B cell (primary cell): Measurements from ENCODE around the gene GPBP1. TPM values are rescaled to one million over a fixed set of nuclear protein-coding genes. Genes with fewer than 3 reads are reported as not detected.
A peak's percentile ranks its signal among the peaks of the same experiment; 100 is the strongest.

Experiments
- ATAC-seq: fragments of 200-7000 bp; cut with Tn5 transposase; one replicate; pipeline ENCODE4 v1.10.0; 2021; ENCODE audit warnings: low read depth, mild to moderate bottlenecking, moderate number of reproducible peaks, moderate library complexity
- CTCF ChIA-PET: fragments of 350-600 bp; sonication (Branson Sonifier 250); formaldehyde crosslinking; loops from one replicate; lab custom pipeline; 2021; ENCODE audit warnings: antibody characterized with exemption, inconsistent platforms; lab: Charles Lee
- POLR2A ChIA-PET: fragments of 350-600 bp; sonication (Branson Sonifier 250); formaldehyde crosslinking; loops from one replicate; lab custom pipeline; 2021; ENCODE audit warnings: antibody characterized with exemption; lab: Charles Lee
- DNase-seq: peaks from one replicate; pipeline ENCODE4 v3.0.0; 2013
- H2AFZ ChIP-seq: 2 replicates; pipeline ENCODE4 v1.6.1; 2012; ENCODE audit warnings: mild to moderate bottlenecking, low read depth, low read length; ENCODE audit not compliant: insufficient read depth, poor library complexity, severe bottlenecking
- H3K27ac ChIP-seq, 2 donors: 1 replicate in 1 of 2; 2 replicates in 1 of 2; pipeline ENCODE4 v1.5.1; 2012 to 2013; ENCODE audit warnings: low read length in 2 of 2, mild to moderate bottlenecking in 2 of 2, moderate library complexity in 1 of 2
- H3K27me3 ChIP-seq, 4 experiments: fragments of 200-600 bp in 1 of 4; sonication (generic) in 1 of 4; replicated peaks in 1 of 4; 1 replicate in 2 of 4; 2 replicates in 2 of 4; pipeline versions ENCODE4 v1.6.1 to v1.7.0; 2013 to 2016; ENCODE audit warnings: low read length in 3 of 4, mild to moderate bottlenecking in 2 of 4, mixed read lengths in 1 of 4, moderate library complexity in 1 of 4; ENCODE audit not compliant: insufficient read depth in 4 of 4, control insufficient read depth in 3 of 4; ENCODE audit errors: control extremely low read depth in 1 of 4
- H3K36me3 ChIP-seq, 2 experiments: replicated peaks in 1 of 2; 1 replicate in 1 of 2; 2 replicates in 1 of 2; pipeline versions ENCODE4 v1.6.1 to v1.7.1; 2013; ENCODE audit warnings: low read length in 1 of 2; ENCODE audit not compliant: insufficient read depth in 2 of 2, control insufficient read depth in 1 of 2; ENCODE audit errors: control extremely low read depth in 1 of 2, extremely low read depth in 1 of 2
- H3K4me1 ChIP-seq, 2 donors: fragments of 200-600 bp in 1 of 2; sonication (generic) in 1 of 2; 1 replicate in 1 of 2; 2 replicates in 1 of 2; pipeline versions ENCODE4 v1.5.1 to v1.6.1; 2013 to 2017; ENCODE audit warnings: low read length in 2 of 2; ENCODE audit not compliant: control insufficient read depth in 2 of 2, insufficient read depth in 2 of 2
- H3K4me2 ChIP-seq: replicated peaks from 2 replicates; pipeline ENCODE3; 2012; ENCODE audit warnings: mild to moderate bottlenecking, low read depth, low read length; ENCODE audit not compliant: poor library complexity, severe bottlenecking
- H3K4me3 ChIP-seq, 5 experiments: fragments of 200-600 bp in 1 of 5; sonication (generic) in 1 of 5; 1 replicate in 3 of 5; 2 replicates in 2 of 5; pipeline versions ENCODE4 v1.5.1 to v1.7.0; 2011 to 2016; ENCODE audit warnings: low read length in 4 of 5, mild to moderate bottlenecking in 4 of 5, low read depth in 2 of 5, control low read depth in 1 of 5, moderate library complexity in 1 of 5; ENCODE audit not compliant: insufficient read depth in 1 of 5; ENCODE audit errors: control extremely low read depth in 1 of 5, extremely low read depth in 1 of 5
- H3K79me2 ChIP-seq: fragments of 200-600 bp; sonication (generic); one replicate; pipeline ENCODE4 v1.6.0; 2016; ENCODE audit warnings: low read length; ENCODE audit not compliant: control insufficient read depth, insufficient read depth
- H3K9ac ChIP-seq: fragments of 200-600 bp; sonication (generic); 2 replicates; pipeline ENCODE4 v1.6.1; 2017; ENCODE audit warnings: mild to moderate bottlenecking, low read length, moderate library complexity
- H3K9me3 ChIP-seq, 3 donors: one replicate each; pipeline versions ENCODE4 v1.6.1 to v1.7.1; 2013; ENCODE audit warnings: low read length in 2 of 3; ENCODE audit not compliant: control insufficient read depth in 2 of 3, insufficient read depth in 1 of 3; ENCODE audit errors: control extremely low read depth in 1 of 3
- H4K20me1 ChIP-seq: 2 replicates; pipeline ENCODE4 v1.6.0; 2012; ENCODE audit warnings: mild to moderate bottlenecking, low read length; ENCODE audit not compliant: insufficient read depth, control insufficient read depth, poor library complexity, severe bottlenecking
- H3K27ac Mint-ChIP-seq: one replicate; pipeline ENCODE4 v1.8.0; 2021; ENCODE audit warnings: mixed read lengths
- H3K27me3 Mint-ChIP-seq: one replicate; pipeline ENCODE4 v1.8.0; 2021; ENCODE audit warnings: mixed read lengths
- H3K4me1 Mint-ChIP-seq: one replicate; pipeline ENCODE4 v1.8.0; 2021; ENCODE audit warnings: mixed read lengths
- H3K4me3 Mint-ChIP-seq: one replicate; pipeline ENCODE4 v1.8.0; 2021; ENCODE audit warnings: mixed read lengths
- H3K9me3 Mint-ChIP-seq: one replicate; pipeline ENCODE4 v1.8.0; 2022; ENCODE audit warnings: mixed read lengths; ENCODE audit not compliant: insufficient read depth
- EZH2 ChIP-seq: IDR thresholded peaks from 2 replicates; pipeline ENCODE4 v1.6.1; 2012; ENCODE audit warnings: borderline replicate concordance, low read depth, mild to moderate bottlenecking, moderate library complexity, low read length; ENCODE audit not compliant: insufficient read depth, poor library complexity, severe bottlenecking
- WGBS: methylation state at CpG from one replicate; pipeline ENCODE4 v1.1.5; 2013; ENCODE audit warnings: missing lambda C conversion rate; ENCODE audit not compliant: insufficient coverage; 5-methylcytosine and 5-hydroxymethylcytosine counted together
- intact Hi-C: fragments of 100-400 bp; cut with micrococcal nuclease; formaldehyde crosslinking; loops from one replicate; pipeline ENCODE4 v1.10.0; 2022
- polyA plus RNA-seq: library from polyadenylated mRNA; depleted of rRNA; stranded (reverse); fragments of >200 nt; gene quantifications from 2 replicates; pipeline ENCODE4 v1.2.3, GENCODE V29; 2012
- total RNA-seq, 2 donors: library from RNA; stranded (reverse); fragments of 120-200 nt in 1 of 2; gene quantifications; 1 replicate in 1 of 2; 2 replicates in 1 of 2; pipeline versions ENCODE4 v1.2.3 to v1.2.4, GENCODE V29; 2013 to 2022
- TF ChIP-seq, protein P1 (sequence below): fragments of 200-600 bp; IDR thresholded peaks from one replicate; pipeline ENCODE4 v1.8.0; 2022; ENCODE audit warnings: antibody characterized with exemption, mild to moderate bottlenecking

GPBP1 gene
- total and polyA plus RNA-seq, 2 donors (not counting 1 experiment from before 2014, with no cell fraction given): 30.9 to 152 TPM

DNA sequence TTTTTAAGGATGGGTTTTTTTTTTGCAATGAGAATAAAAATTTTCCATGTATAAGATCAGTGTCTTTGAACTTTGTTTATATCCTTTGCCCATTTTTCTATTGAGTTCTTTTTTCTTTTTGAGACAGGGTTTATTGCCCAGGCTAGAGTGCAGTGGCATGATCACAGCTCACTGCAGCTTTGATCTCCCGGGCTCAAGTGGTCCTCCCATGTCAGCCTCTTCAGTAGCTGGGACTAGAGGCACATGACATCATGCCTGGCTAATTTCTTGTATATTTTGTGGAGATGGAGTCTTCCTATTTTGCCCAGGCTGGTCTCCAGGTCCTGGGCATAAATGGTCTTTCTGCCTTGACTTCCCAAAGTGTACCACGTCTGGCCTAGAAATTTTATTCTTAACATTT, 21.2 kb downstream of the GPBP1 start:
- Mint-ChIP-seq H3K4me3 (no peak overlapping the region), H3K27ac (no peak overlapping the region), H3K9me3 (no peaks in the 10 kb centered on the region), H3K27me3 (no peaks in the 10 kb centered on the region), H3K4me1 (peaks cover 50% of the 10 kb centered on the region)
- no peaks in the 10 kb centered on the region for H3K9me3 ChIP-seq
- H3K4me1 ChIP-seq: peaks cover 12 to 13% of the 10 kb centered on the region in 2 donors
- no peak overlapping the region for H3K27ac ChIP-seq
- POLR2A ChIA-PET: no interaction called here
- intact Hi-C loops: no loop called here
- CTCF ChIA-PET: no interaction called here
- 100% methylated on average over 1 of the region's 2 CpGs for WGBS
- H3K36me3 ChIP-seq: peaks cover 3 to 48% of the 10 kb centered on the region in 2 experiments
- peaks cover 93% of the 10 kb centered on the region for H4K20me1 ChIP-seq
- no peak for DNase-seq
- no peak overlapping the region for H3K9ac ChIP-seq
- H3K27me3 ChIP-seq: no peaks in the 10 kb centered on the region
- no peak overlapping the region for H3K4me2 ChIP-seq
- ATAC-seq: no peak
- TF ChIP-seq EZH2: no peak
- TF ChIP-seq, protein P1, sequence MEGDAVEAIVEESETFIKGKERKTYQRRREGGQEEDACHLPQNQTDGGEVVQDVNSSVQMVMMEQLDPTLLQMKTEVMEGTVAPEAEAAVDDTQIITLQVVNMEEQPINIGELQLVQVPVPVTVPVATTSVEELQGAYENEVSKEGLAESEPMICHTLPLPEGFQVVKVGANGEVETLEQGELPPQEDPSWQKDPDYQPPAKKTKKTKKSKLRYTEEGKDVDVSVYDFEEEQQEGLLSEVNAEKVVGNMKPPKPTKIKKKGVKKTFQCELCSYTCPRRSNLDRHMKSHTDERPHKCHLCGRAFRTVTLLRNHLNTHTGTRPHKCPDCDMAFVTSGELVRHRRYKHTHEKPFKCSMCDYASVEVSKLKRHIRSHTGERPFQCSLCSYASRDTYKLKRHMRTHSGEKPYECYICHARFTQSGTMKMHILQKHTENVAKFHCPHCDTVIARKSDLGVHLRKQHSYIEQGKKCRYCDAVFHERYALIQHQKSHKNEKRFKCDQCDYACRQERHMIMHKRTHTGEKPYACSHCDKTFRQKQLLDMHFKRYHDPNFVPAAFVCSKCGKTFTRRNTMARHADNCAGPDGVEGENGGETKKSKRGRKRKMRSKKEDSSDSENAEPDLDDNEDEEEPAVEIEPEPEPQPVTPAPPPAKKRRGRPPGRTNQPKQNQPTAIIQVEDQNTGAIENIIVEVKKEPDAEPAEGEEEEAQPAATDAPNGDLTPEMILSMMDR: no peak
- peaks cover 100% of the 10 kb centered on the region for H3K79me2 ChIP-seq
- no peak overlapping the region for H3K4me3 ChIP-seq
- H2AFZ ChIP-seq: no peak overlapping the region

DNA sequence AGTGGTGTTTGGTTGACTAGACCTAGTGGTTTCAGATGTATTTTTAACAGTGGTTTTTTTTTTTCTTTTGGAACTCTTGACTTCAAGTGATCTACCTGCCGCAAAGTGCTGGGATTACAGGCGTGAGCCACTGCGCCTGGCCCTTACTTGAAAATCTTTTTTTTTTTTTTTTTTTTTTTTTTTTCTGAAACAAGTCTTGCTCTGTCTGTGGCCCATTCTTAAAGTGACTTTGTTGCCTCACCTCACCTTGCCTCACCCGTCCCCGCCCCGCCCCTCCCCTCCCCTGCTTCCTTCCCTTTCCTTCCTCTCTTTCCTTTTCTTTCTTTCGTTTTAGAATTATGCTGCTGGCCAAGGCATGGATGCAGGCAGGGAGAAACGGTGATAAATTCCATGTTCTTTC, 26.0 kb downstream of the GPBP1 start:
- Mint-ChIP-seq H3K27me3 (no peaks in the 10 kb centered on the region), H3K4me1 (peaks cover 50% of the 10 kb centered on the region), H3K4me3 (peak overlapping the region; percentile 44), H3K27ac (no peak overlapping the region), H3K9me3 (no peaks in the 10 kb centered on the region)
- no peaks in the 10 kb centered on the region for H3K9me3 ChIP-seq
- no peak overlapping the region for H3K4me3 ChIP-seq
- H3K27ac ChIP-seq: peak overlapping the region in 1 of 2 donors; percentile 54
- ChIA-PET POLR2A (no interaction called here), CTCF (no interaction called here)
- ATAC-seq: no peak
- H2AFZ ChIP-seq: no peak overlapping the region
- peaks cover 0 to 22% of the 10 kb centered on the region in 2 experiments for H3K36me3 ChIP-seq
- peak overlapping the region; percentile 51 for H3K4me2 ChIP-seq
- H3K27me3 ChIP-seq: no peaks in the 10 kb centered on the region
- H3K4me1 ChIP-seq: peaks cover 13 to 36% of the 10 kb centered on the region in 2 donors
- TF ChIP-seq EZH2: no peak
- TF ChIP-seq, protein P1: no peak
- H3K79me2 ChIP-seq: peaks cover 99% of the 10 kb centered on the region
- H3K9ac ChIP-seq: no peak overlapping the region
- H4K20me1 ChIP-seq: peaks cover 94% of the 10 kb centered on the region
- intact Hi-C loops: loop anchor here (2.0 kb wide), 1 partner anchor 23 kb away; no protein-coding TSS in a partner anchor
- DNase-seq: no peak
- no CpG with 5 or more reads among the region's 8 CpGs for WGBS
